Naive thymus-derived CD8-positive, alpha-beta T cell (primary cell): ENCODE measurements around the gene DPYD. TPM values are rescaled to one million over a fixed set of nuclear protein-coding genes. Genes with fewer than 3 reads are reported as not detected.
"Not testable (repeated sequence)": the region's sequence is repeated elsewhere in the genome, so short reads cannot be mapped to it uniquely, and the experiment has no call there.

Source experiments
- ATAC-seq, 2 donors: fragments of 150-1000 bp; cut with Tn5 transposase in 1 of 2; sonication (Bioruptor Pico), chemical (Tn5 transposase) in 1 of 2; 1 replicate in 1 of 2; 2 replicates in 1 of 2; pipeline ENCODE4 v1.10.0; 2021; ENCODE audit warnings: mild to moderate bottlenecking in 2 of 2, moderate library complexity in 2 of 2
- POLR2A ChIA-PET: fragments of 350-600 bp; sonication (Branson Sonifier 250); formaldehyde crosslinking; loops from one replicate; lab custom pipeline; 2021; ENCODE audit warnings: antibody characterized with exemption; lab: Charles Lee
- DNase-seq, 10 donors: peaks; one replicate each; pipeline versions ENCODE4 v3.0.0 to v3.0.0-alpha.2; 2020 to 2022
- H3K27ac Mint-ChIP-seq, 10 donors: one replicate each; pipeline ENCODE4 v1.8.0; 2020 to 2022; ENCODE audit warnings: mild to moderate bottlenecking in 10 of 10, mixed read lengths in 10 of 10, moderate library complexity in 4 of 10, inconsistent platforms in 1 of 10
- H3K27me3 Mint-ChIP-seq, 5 donors: one replicate each; pipeline ENCODE4 v1.8.0; 2021 to 2022; ENCODE audit warnings: mixed read lengths in 5 of 5
- H3K36me3 Mint-ChIP-seq, 3 donors: one replicate each; pipeline ENCODE4 v1.8.0; 2020 to 2022; ENCODE audit warnings: mixed read lengths in 3 of 3, mild to moderate bottlenecking in 2 of 3, inconsistent platforms in 1 of 3
- H3K4me1 Mint-ChIP-seq, 4 donors: one replicate each; pipeline ENCODE4 v1.8.0; 2021 to 2022; ENCODE audit warnings: mixed read lengths in 4 of 4
- H3K4me3 Mint-ChIP-seq, 10 donors: one replicate each; pipeline ENCODE4 v1.8.0; 2020 to 2022; ENCODE audit warnings: mild to moderate bottlenecking in 10 of 10, mixed read lengths in 10 of 10, moderate library complexity in 6 of 10, inconsistent platforms in 1 of 10
- H3K9me3 Mint-ChIP-seq, 9 donors: one replicate each; pipeline ENCODE4 v1.8.0; 2020 to 2022; ENCODE audit warnings: mixed read lengths in 9 of 9, mild to moderate bottlenecking in 3 of 9, inconsistent platforms in 1 of 9, moderate library complexity in 1 of 9
- polyA plus RNA-seq, 3 donors: library from polyadenylated mRNA; unstranded; fragments of 300-500 nt; fragmentation: Illumina TruSeq; gene quantifications; one replicate each; pipeline ENCODE4 v1.2.3, GENCODE V29; 2021
- total RNA-seq, 8 experiments: library from RNA in 2 of 8; stranded (reverse) in 2 of 8; gene quantifications; one replicate each; pipeline ENCODE4 v1.2.3 and lab custom pipeline; 2021 to 2026

Gene DPYD
- total and polyA plus RNA-seq, 5 experiments from 2014 or later = 24.1 to 40.9 (median 39.3) TPM

GRCh38 chr1:97373000-97373399, 547.8 kb downstream of the DPYD start:
- Mint-ChIP-seq H3K36me3 (peaks cover 15 to 60% (median 46%) of the 10 kb centered on the region in 3 donors), H3K4me1 (peaks cover 0 to 5% (median 3%) of the 10 kb centered on the region in 4 donors), H3K27ac (no peak overlapping the region), H3K27me3 (no peaks in the 10 kb centered on the region), H3K4me3 (no peak overlapping the region), H3K9me3 (no peaks in the 10 kb centered on the region)
- no peak for DNase-seq
- POLR2A ChIA-PET = no interaction called here
- ATAC-seq = no peak

- Mint-ChIP-seq H3K9me3 (no peaks in the 10 kb centered on the region), H3K4me1 (peaks cover 0 to 3% (median 1%) of the 10 kb centered on the region in 4 donors), H3K27me3 (no peaks in the 10 kb centered on the region), H3K27ac (peak overlapping the region in 1 of 10 donors; percentile 11), H3K4me3 (no peak overlapping the region), H3K36me3 (peaks cover 15 to 63% (median 48%) of the 10 kb centered on the region in 3 donors)
- POLR2A ChIA-PET = no interaction called here
- no peak for ATAC-seq
- DNase-seq = no peak
Measured at GRCh38 chr1:97372531-97372930, 548.3 kb downstream of the DPYD start.

GRCh38 chr1:97368296-97368695, 552.5 kb downstream of the DPYD start:
- Mint-ChIP-seq H3K27me3 (no peaks in the 10 kb centered on the region), H3K4me1 (peaks cover 0 to 4% (median 0%) of the 10 kb centered on the region in 4 donors), H3K4me3 (no peak overlapping the region), H3K9me3 (peaks cover 0 to 6% (median 2%) of the 10 kb centered on the region in 9 donors), H3K27ac (no peak overlapping the region), H3K36me3 (peaks cover 28 to 75% (median 75%) of the 10 kb centered on the region in 3 donors)
- ATAC-seq (no peak), DNase-seq (no peak)
- POLR2A ChIA-PET = no interaction called here

GRCh38 chr1:97366984-97367383, 553.9 kb downstream of the DPYD start:
- Mint-ChIP-seq H3K9me3 (peaks cover 0 to 6% (median 2%) of the 10 kb centered on the region in 9 donors), H3K27me3 (no peaks in the 10 kb centered on the region), H3K4me1 (peaks cover 0 to 4% (median 0%) of the 10 kb centered on the region in 4 donors), H3K36me3 (peaks cover 26 to 82% (median 75%) of the 10 kb centered on the region in 3 donors), H3K4me3 (no peak overlapping the region), H3K27ac (no peak overlapping the region)
- ATAC-seq = no peak
- POLR2A ChIA-PET = no interaction called here
- DNase-seq = no peak

- Mint-ChIP-seq H3K36me3 (peaks cover 31 to 84% (median 77%) of the 10 kb centered on the region in 3 donors), H3K27ac (no peak overlapping the region), H3K4me3 (no peak overlapping the region), H3K9me3 (peaks cover 0 to 11% (median 5%) of the 10 kb centered on the region in 9 donors), H3K4me1 (peaks cover 0 to 8% (median 0%) of the 10 kb centered on the region in 4 donors), H3K27me3 (no peaks in the 10 kb centered on the region)
- ATAC-seq = no peak
- DNase-seq = no peak
- POLR2A ChIA-PET = no interaction called here
Measured at GRCh38 chr1:97365026-97365425, 555.8 kb downstream of the DPYD start.

GRCh38 chr1:97364086-97364485, 556.7 kb downstream of the DPYD start:
- POLR2A ChIA-PET = no interaction called here
- Mint-ChIP-seq H3K36me3 (peaks cover 34 to 86% (median 79%) of the 10 kb centered on the region in 3 donors), H3K4me3 (no peak overlapping the region), H3K27me3 (no peaks in the 10 kb centered on the region), H3K4me1 (peaks cover 0 to 6% (median 0%) of the 10 kb centered on the region in 4 donors), H3K9me3 (peaks cover 0 to 11% (median 6%) of the 10 kb centered on the region in 9 donors), H3K27ac (no peak overlapping the region)
- ATAC-seq (no peak), DNase-seq (no peak)

- peaks cover 0 to 11% (median 5%) of the 10 kb centered on the region in 9 donors for H3K9me3 Mint-ChIP-seq
- peaks cover 35 to 65% (median 60%) of the 10 kb centered on the region in 3 donors for H3K36me3 Mint-ChIP-seq
- H3K4me1 Mint-ChIP-seq = peaks cover 0 to 4% (median 0%) of the 10 kb centered on the region in 4 donors
- H3K4me3 Mint-ChIP-seq = no peak overlapping the region
- no peak for ATAC-seq
- peak overlapping the region in 1 of 10 donors; percentile 33 for H3K27ac Mint-ChIP-seq
- H3K27me3 Mint-ChIP-seq = no peaks in the 10 kb centered on the region
- POLR2A ChIA-PET = no interaction called here
- DNase-seq = no peak
Measured at GRCh38 chr1:97356309-97356708, 564.5 kb downstream of the DPYD start.

- ATAC-seq (no peak), DNase-seq (no peak)
- Mint-ChIP-seq H3K4me1 (no peaks in the 10 kb centered on the region), H3K27me3 (no peaks in the 10 kb centered on the region), H3K36me3 (peaks cover 11 to 54% (median 45%) of the 10 kb centered on the region in 3 donors), H3K9me3 (no peaks in the 10 kb centered on the region), H3K27ac (no peak overlapping the region), H3K4me3 (no peak overlapping the region)
- POLR2A ChIA-PET = no interaction called here
Measured at GRCh38 chr1:97352936-97353382, 567.9 kb downstream of the DPYD start.

- H3K4me1 Mint-ChIP-seq = no peaks in the 10 kb centered on the region
- no peak overlapping the region for H3K4me3 Mint-ChIP-seq
- POLR2A ChIA-PET = no interaction called here
- no peak for DNase-seq
- H3K9me3 Mint-ChIP-seq = no peaks in the 10 kb centered on the region
- no peak overlapping the region for H3K27ac Mint-ChIP-seq
- no peaks in the 10 kb centered on the region for H3K27me3 Mint-ChIP-seq
- H3K36me3 Mint-ChIP-seq = peaks cover 7 to 46% (median 37%) of the 10 kb centered on the region in 3 donors
- ATAC-seq = no peak
Measured at GRCh38 chr1:97351846-97352245, 569.0 kb downstream of the DPYD start.

GRCh38 chr1:97350662-97351061, 570.2 kb downstream of the DPYD start:
- H3K27me3 Mint-ChIP-seq = no peaks in the 10 kb centered on the region
- H3K36me3 Mint-ChIP-seq = peaks cover 7 to 37% (median 33%) of the 10 kb centered on the region in 3 donors
- DNase-seq (no peak), ATAC-seq (no peak)
- H3K9me3 Mint-ChIP-seq = no peaks in the 10 kb centered on the region
- no peak overlapping the region for H3K27ac Mint-ChIP-seq
- H3K4me3 Mint-ChIP-seq = no peak overlapping the region
- H3K4me1 Mint-ChIP-seq = no peaks in the 10 kb centered on the region
- POLR2A ChIA-PET = no interaction called here

- Mint-ChIP-seq H3K27me3 (no peaks in the 10 kb centered on the region), H3K4me1 (no peaks in the 10 kb centered on the region), H3K4me3 (no peak overlapping the region), H3K27ac (no peak overlapping the region), H3K9me3 (no peaks in the 10 kb centered on the region), H3K36me3 (peaks cover 7 to 34% (median 30%) of the 10 kb centered on the region in 3 donors)
- ATAC-seq (no peak), DNase-seq (no peak)
- POLR2A ChIA-PET = no interaction called here
Measured at GRCh38 chr1:97350241-97350640, 570.6 kb downstream of the DPYD start.

- DNase-seq, ATAC-seq, H3K4me1 Mint-ChIP-seq, H3K27ac Mint-ChIP-seq, H3K4me3 Mint-ChIP-seq, H3K27me3 Mint-ChIP-seq, H3K9me3 Mint-ChIP-seq, POLR2A ChIA-PET: not testable (repeated sequence)
- peaks cover 7 to 36% (median 30%) of the 10 kb centered on the region in 3 donors for H3K36me3 Mint-ChIP-seq
Measured at GRCh38 chr1:97349794-97350193, 571.0 kb downstream of the DPYD start.

- no peak overlapping the region for H3K27ac Mint-ChIP-seq
- no peaks in the 10 kb centered on the region for H3K27me3 Mint-ChIP-seq
- no peaks in the 10 kb centered on the region for H3K9me3 Mint-ChIP-seq
- no peaks in the 10 kb centered on the region for H3K4me1 Mint-ChIP-seq
- peaks cover 7 to 35% (median 27%) of the 10 kb centered on the region in 3 donors for H3K36me3 Mint-ChIP-seq
- no peak overlapping the region for H3K4me3 Mint-ChIP-seq
- ATAC-seq (no peak), DNase-seq (no peak)
- POLR2A ChIA-PET = no interaction called here
Measured at GRCh38 chr1:97348599-97349265, 572.1 kb downstream of the DPYD start.
